DND-41 (cell line): ENCODE data around the gene HMBS.

Experiments
- ATAC-seq: fragments of 200-7000 bp; cut with Tn5 transposase; 3 replicates; pipeline ENCODE4 v1.9.1; 2021; ENCODE audit warnings: low read depth; ENCODE audit not compliant: insufficient read depth
- DNase-seq: peaks from one replicate; pipeline ENCODE4 v3.0.0-alpha.2; 2020
- H2AFZ ChIP-seq: 2 replicates; pipeline ENCODE4 v1.6.0; 2012; ENCODE audit warnings: low read depth, low read length
- H3K27ac ChIP-seq: 2 replicates; pipeline ENCODE4 v1.5.1; 2012; ENCODE audit warnings: low read length, inconsistent platforms
- H3K27me3 ChIP-seq: fragments of 200-600 bp; sonication (generic); 2 replicates; pipeline ENCODE4 v1.6.0; 2012; ENCODE audit warnings: low read length, mild to moderate bottlenecking, inconsistent platforms; ENCODE audit not compliant: insufficient read depth, poor library complexity
- H3K36me3 ChIP-seq: 2 replicates; pipeline ENCODE4 v1.5.1; 2012; ENCODE audit warnings: low read length, inconsistent platforms; ENCODE audit not compliant: insufficient read depth
- H3K4me1 ChIP-seq: 2 replicates; pipeline ENCODE4 v1.5.1; 2012; ENCODE audit warnings: mild to moderate bottlenecking, low read length; ENCODE audit not compliant: insufficient read depth
- H3K4me2 ChIP-seq: 2 replicates; pipeline ENCODE4 v1.6.0; 2012; ENCODE audit warnings: mild to moderate bottlenecking, moderate library complexity, low read length, inconsistent platforms; ENCODE audit not compliant: insufficient read depth
- H3K4me3 ChIP-seq, 2 experiments: fragments of 200-600 bp in 1 of 2; shearing (Covaris generic) in 1 of 2; 2 replicates each; pipeline ENCODE4 v1.5.1; 2012 to 2016; ENCODE audit warnings: inconsistent platforms in 2 of 2, low read length in 2 of 2, mild to moderate bottlenecking in 2 of 2, low read depth in 1 of 2, moderate library complexity in 1 of 2
- H3K79me2 ChIP-seq: 2 replicates; pipeline ENCODE4 v1.6.0; 2012; ENCODE audit warnings: low read length, inconsistent platforms; ENCODE audit not compliant: insufficient read depth
- H3K9ac ChIP-seq: 2 replicates; pipeline ENCODE4 v1.6.0; 2012; ENCODE audit warnings: low read depth, mild to moderate bottlenecking, inconsistent platforms, low read length, moderate library complexity
- H3K9me3 ChIP-seq: 2 replicates; pipeline ENCODE4 v1.5.1; 2012; ENCODE audit warnings: low read length, moderate library complexity, mild to moderate bottlenecking, inconsistent platforms; ENCODE audit not compliant: insufficient read depth, severe bottlenecking
- H4K20me1 ChIP-seq: 2 replicates; pipeline ENCODE4 v1.6.0; 2012; ENCODE audit warnings: low read length; ENCODE audit not compliant: insufficient read depth
- EZH2 ChIP-seq: IDR thresholded peaks from 3 replicates; pipeline ENCODE4 v1.6.1; 2012; ENCODE audit warnings: borderline replicate concordance, low read depth, mild to moderate bottlenecking, moderate library complexity, low read length, inconsistent platforms; ENCODE audit not compliant: severe bottlenecking
- TF ChIP-seq, protein P1 (sequence below): IDR thresholded peaks from 2 replicates; pipeline ENCODE4 v1.5.1; 2012; ENCODE audit warnings: borderline replicate concordance, low read length, moderate library complexity, mild to moderate bottlenecking; ENCODE audit not compliant: poor library complexity, severe bottlenecking; ENCODE audit errors: extremely low read depth

The HMBS gene

DNA sequence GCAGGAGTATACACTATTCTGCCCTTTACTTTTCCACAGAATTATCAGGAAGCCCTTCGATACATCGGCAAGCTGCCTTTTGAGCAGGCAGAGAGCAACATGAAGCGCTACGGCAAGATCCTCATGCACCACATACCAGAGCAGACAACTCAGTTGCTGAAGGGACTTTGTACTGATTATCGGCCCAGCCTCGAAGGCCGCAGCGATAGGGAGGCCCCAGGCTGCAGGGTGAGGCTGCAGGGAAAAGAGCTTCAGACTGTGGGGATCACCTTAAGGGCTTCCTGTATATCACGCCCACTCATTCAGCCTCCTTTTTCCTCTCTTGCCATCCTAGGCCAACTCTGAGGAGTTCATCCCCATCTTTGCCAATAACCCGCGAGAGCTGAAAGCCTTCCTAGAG lies 6.8 kb upstream of the HMBS start:
- H3K36me3 ChIP-seq = peaks cover 82% of the 10 kb centered on the region
- no peaks in the 10 kb centered on the region for H4K20me1 ChIP-seq
- no peak overlapping the region for H3K4me2 ChIP-seq
- no peak overlapping the region for H3K27ac ChIP-seq
- H2AFZ ChIP-seq = no peak overlapping the region
- TF ChIP-seq, protein P1, sequence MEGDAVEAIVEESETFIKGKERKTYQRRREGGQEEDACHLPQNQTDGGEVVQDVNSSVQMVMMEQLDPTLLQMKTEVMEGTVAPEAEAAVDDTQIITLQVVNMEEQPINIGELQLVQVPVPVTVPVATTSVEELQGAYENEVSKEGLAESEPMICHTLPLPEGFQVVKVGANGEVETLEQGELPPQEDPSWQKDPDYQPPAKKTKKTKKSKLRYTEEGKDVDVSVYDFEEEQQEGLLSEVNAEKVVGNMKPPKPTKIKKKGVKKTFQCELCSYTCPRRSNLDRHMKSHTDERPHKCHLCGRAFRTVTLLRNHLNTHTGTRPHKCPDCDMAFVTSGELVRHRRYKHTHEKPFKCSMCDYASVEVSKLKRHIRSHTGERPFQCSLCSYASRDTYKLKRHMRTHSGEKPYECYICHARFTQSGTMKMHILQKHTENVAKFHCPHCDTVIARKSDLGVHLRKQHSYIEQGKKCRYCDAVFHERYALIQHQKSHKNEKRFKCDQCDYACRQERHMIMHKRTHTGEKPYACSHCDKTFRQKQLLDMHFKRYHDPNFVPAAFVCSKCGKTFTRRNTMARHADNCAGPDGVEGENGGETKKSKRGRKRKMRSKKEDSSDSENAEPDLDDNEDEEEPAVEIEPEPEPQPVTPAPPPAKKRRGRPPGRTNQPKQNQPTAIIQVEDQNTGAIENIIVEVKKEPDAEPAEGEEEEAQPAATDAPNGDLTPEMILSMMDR = no peak
- TF ChIP-seq EZH2 = no peak
- H3K79me2 ChIP-seq = 0 out of 2 replicates have a peak, but pooled peaks cover 3% of the 10 kb centered on the region
- H3K9me3 ChIP-seq = no peaks in the 10 kb centered on the region
- ATAC-seq (no peak), DNase-seq (no peak)
- H3K4me3 ChIP-seq = no peak overlapping the region
- no peaks in the 10 kb centered on the region for H3K4me1 ChIP-seq
- H3K9ac ChIP-seq = no peak overlapping the region
- no peaks in the 10 kb centered on the region for H3K27me3 ChIP-seq

DNA sequence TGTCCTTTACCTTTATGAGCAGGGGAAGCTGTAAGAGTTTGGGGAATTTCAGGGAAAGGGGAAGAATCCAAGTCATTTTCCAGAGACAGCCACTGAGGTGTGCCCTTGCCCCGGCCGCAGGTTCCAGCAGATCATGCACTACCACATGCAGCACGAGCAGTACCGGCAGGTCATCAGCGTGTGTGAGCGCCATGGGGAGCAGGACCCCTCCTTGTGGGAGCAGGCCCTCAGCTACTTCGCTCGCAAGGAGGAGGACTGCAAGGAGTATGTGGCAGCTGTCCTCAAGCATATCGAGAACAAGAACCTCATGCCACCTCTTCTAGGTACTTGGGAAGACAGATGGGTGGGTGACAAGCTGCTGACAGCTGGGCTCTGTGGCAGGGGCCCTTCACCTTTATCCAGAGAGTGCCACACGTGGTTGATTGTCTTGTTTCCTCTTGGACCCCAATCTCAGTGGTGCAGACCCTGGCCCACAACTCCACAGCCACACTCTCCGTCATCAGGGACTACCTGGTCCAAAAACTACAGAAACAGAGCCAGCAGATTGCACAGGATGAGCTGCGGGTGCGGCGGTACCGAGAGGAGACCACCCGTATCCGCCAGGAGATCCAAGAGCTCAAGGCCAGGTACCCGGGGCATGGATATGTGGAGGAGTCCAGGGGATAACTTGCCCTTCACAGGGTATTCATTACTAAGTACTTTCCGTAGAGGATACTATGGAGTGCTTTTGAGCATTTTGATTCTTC lies 5.8 kb upstream of the HMBS start:
- no peak overlapping the region for H2AFZ ChIP-seq
- no peaks in the 10 kb centered on the region for H3K27me3 ChIP-seq
- no peak overlapping the region for H3K27ac ChIP-seq
- H3K9me3 ChIP-seq = no peaks in the 10 kb centered on the region
- DNase-seq (no peak), ATAC-seq (no peak)
- H3K36me3 ChIP-seq = peaks cover 72% of the 10 kb centered on the region
- no peaks in the 10 kb centered on the region for H3K79me2 ChIP-seq
- no peak overlapping the region for H3K4me2 ChIP-seq
- no peak overlapping the region for H3K9ac ChIP-seq
- no peaks in the 10 kb centered on the region for H4K20me1 ChIP-seq
- H3K4me3 ChIP-seq = no peak overlapping the region
- TF ChIP-seq, protein P1 = no peak
- no peaks in the 10 kb centered on the region for H3K4me1 ChIP-seq

DNA sequence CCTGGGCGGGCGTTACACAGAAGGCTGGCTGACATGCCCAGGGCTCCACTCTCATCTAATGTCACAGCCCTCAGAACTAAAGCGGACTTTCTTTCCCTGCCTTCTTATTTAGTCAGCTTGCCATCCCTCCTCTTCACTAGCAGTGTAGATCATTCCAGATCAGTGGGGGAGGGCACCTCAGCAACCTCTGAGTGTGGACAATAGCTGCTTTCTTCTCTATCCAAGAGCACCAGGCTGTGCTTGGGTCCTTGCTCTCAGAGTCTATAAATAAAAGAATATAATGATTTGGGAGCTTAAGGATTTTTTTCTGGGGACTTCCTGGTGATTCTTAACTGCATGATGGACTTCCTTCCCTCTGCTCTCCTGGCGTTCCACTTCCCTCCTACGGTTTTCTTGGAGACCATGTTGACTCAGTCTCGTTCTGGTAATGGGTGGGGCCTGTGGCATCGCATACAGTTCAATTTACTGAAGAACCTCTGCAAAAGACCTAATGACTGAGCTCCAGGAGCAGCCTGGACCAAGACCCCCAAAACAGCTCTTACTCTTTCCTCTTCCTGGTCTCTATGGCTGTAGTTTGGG lies 2.9 kb upstream of the HMBS start:
- H3K9ac ChIP-seq = no peak overlapping the region
- H3K4me1 ChIP-seq = peaks cover 19% of the 10 kb centered on the region
- H2AFZ ChIP-seq = no peak overlapping the region
- H3K4me3 ChIP-seq = no peak overlapping the region
- peaks cover 3% of the 10 kb centered on the region; the same call in 1 of the 2 replicates for H4K20me1 ChIP-seq
- DNase-seq (no peak), ATAC-seq (no peak)
- H3K79me2 ChIP-seq = peaks cover 18% of the 10 kb centered on the region
- no peak overlapping the region for H3K4me2 ChIP-seq
- no peaks in the 10 kb centered on the region for H3K9me3 ChIP-seq
- no peaks in the 10 kb centered on the region for H3K27me3 ChIP-seq
- TF ChIP-seq EZH2 = no peak
- TF ChIP-seq, protein P1 = no peak
- peaks cover 59% of the 10 kb centered on the region for H3K36me3 ChIP-seq
- no peak overlapping the region for H3K27ac ChIP-seq
